NCI-H526 (cell line): ENCODE data around the gene ESF1.
A peak's percentile ranks its signal among the peaks of the same experiment; 100 is the strongest.

ENCODE experiments used
- DNase-seq, 2 experiments: peaks; one replicate each; lab custom pipeline; 2025; lab: John Stamatoyannopoulos, UW

ESF1 gene

DNA sequence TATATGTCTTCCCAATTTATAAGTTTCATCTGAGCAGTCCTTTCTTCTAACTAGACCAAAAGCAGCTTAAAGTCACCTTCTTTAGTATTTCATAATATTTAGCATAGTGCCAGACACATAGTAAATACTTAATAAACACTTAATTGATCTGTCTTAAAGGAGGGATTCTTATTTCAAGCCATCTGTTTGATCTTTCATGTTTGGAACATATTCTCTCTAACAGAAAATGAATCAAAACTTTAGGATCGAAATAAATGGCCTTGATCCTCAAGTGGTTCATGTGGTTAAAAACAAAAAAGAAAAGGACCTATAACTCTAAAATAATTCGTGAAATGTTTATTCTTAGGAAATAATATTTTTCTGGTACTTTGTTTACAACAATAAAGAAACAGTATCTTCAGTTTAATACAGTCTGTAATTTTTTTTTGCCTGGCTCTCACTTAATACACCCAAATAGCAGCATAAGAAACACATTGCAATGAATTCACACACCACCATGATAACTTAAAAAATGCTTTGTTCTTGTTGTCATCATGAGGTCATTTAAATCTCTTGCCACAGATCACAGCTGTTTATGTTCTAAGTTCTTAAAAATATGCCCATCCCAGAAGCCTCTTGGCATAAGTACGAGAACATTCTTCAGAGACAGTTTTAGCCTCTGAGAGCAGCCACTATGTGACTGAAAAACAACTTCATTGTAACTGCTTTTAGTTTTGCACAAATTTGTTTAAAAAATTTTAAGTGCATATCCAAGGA is 48.1 kb downstream of the ESF1 start:
- DNase-seq = no peak

DNA sequence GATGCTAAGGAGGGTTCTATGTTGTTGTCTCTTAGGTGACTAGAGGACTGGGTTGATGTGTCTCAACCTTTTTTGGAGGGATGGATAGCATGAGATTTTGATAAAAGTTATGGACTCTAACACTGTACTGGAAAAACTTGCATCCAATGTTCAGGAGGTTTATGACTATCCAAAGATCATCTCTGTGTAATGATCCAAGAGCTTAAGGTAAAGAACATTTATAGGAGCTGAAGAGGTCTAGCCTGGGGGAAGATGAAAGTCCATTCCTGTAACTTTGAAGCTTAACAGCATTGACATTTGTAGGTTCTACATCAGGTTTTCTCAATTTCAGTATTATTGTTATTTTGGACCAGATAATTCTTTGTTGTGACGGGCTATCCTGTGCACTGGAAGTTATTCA is 48.9 kb downstream of the ESF1 start:
- DNase-seq = no peak

DNA sequence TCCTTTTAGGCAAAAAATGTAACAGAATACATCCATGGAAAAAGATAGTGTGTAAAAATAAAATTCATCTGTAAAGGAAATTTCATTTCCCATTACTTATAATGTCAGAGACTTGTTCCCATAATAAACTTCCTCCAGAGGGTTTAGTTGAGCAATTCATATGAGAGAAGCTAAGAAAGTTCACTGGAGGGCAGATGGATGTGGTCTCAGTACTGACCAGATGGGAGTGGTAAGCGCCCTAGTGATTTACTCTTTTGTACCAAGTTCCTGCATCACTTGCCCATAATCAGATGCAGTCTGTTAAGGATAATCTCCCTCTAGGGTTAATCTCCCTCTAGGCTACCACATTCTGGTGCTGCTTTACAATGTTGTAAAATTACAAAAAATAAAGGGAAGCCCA is 61.7 kb downstream of the ESF1 start:
- no peak for DNase-seq

DNA sequence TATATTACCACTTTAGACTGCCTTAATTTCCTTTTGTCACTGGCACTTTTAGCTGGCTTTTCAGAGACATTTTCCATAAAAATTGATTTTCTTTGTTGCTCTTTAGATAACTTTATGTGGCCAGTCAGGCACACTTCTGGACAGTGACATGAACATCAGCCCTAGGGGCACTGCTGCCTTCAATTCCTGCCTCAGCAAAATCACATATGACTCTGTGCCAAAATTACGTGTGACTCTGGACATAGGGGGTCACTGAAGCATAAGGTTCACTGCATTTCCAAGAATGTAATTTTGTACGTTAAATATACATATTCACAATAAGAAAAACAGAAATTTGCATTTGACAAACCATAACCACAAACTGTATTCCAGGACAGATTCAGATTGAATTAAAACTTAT is 66.5 kb downstream of the ESF1 start:
- DNase-seq = peak in 1 of 2 experiments; percentile 12

DNA sequence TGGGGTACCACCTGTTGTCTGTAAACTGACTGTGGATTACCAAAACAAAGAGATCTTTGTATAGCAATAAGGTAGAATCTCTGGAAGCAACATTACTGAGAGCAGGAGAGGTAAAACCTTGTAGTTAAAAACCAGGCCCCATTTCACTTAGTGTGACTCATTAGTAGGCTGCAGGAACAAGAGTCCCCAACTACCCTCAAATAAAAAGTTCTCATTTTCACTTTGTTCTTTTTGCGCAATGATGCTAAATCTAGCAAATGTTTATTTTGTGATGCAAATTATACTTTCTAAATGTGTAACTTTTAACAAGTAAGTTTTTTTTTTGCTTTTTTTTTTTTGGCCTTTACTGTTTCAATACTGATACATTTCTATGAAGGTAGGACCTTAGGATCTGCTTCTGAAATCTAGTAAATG is 67.1 kb downstream of the ESF1 start:
- no peak for DNase-seq

DNA sequence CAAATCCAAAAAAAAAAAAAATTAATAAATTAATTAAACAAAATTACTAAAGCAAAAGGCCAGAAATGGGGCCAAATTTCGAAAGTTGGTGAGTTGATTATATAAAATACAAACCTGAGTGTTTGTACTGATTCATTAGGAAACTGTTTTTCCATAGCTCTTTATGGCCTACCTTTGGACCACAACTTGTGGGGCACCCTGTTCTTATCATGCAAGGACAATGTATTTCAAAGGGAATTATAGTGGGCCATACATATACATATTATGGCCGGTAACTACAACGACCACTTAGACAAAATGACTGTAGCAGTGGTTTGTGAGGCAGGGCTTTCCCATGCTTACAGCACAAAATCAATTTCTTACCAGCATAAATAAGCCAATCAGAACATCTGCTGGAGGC is 69.5 kb downstream of the ESF1 start:
- no peak for DNase-seq

DNA sequence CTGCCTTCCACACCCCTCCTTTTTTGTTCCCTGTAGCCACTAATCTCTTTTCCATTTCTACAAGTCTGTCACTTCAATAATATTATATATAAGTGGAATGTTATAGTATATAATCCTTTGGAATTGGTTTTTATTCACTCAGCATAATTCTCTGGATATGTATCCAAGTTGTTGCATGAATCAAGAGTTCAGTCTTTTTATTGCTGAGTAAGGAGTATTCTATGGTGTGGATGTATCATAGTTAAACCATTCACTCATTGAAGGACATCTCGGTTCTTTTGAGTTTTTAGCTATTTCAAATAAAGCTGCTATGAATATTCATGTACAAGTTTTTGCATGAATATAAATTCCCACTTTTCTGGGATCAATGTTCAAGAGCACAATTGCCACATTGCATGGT is 76.5 kb downstream of the ESF1 start:
- no peak for DNase-seq

DNA sequence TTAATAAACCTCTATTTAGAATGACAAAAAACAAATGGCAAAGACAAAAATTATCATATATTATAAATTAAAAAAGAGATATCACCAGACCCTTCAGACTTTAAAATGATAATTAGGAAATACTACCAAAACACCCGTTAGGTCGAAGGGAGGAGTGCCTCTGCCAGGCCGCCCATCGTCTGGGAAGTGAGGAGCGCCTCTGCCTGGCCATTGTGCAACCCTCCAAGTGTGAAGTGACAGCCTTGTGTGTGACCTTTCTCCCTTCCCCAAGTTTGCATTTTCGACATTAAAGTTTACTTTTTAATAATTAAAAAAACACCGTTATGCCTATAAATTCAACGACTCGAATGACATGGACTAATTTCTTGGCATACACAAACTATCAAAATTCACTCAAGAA is 81.5 kb downstream of the ESF1 start:
- no peak for DNase-seq

DNA sequence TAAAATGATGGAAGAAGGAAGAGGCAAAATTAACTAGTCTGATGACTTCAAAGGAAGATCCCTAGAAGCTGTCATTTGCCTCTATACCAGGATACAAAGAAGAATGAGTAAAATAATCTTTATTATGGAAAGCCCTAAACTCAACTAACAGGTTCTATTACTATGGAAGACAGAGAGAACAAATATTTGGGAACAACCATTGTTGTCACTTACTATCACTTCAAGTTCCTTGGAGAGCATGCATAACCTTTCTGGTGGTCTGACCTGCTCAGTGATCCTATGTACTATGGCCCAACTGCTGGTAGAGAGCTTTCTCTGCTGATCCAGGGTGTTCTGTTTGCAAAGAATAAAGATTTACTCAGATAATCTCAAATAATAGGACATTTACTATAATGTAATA is 83.2 kb downstream of the ESF1 start:
- no peak for DNase-seq

DNA sequence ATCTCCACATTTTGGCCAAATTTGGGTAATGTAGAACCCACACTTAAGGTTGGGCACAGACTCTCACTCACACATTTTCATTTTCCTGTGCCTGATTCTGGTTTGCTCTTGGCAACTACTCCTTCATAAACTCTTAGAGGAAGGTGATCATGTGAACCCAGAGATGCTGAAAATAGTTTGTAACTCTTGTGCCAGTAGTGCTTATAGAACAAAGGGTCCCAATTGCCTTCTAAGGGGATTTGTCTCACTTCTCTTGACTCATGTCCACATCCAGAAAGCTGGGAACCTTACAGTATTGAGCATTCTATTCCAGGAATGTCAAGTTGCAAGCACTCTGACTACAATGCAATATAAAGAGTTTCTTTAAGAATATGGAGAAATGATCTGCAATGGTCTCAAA is 84.0 kb downstream of the ESF1 start:
- DNase-seq = no peak

DNA sequence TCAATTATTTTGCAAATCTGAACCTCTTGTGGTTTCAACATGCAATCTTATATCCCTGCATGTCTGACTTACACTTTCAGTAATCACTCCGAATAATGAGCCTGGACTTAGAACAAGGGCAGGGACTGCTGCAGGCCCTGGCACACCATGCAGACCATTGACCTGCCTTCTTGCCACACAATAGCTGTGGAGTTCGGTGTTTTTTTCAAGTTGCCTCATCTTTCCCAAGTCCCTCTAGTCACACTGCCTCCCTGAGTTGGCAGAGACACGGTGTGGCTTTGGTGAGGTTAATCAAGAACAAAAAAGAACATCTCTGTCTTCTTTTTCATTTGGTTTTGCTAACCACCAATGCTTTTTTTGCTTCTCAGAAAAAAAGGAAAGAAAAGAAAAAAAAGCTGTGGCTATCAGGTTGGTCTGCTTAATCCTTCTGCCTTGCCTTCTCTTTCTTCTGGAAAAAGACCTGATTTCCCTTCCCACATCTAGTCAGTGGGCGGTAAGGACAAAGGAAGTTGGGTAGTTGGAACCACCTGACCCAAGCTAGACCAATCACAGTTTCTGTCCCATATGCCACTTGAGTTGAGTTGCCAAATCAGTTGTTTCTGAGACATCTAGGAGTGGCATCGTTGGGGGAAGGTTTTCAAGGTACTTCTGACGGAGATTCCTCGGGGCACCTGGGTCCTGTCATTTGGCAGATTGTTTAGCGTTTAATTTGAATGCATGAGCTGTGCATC is 90.1 kb downstream of the ESF1 start:
- no peak for DNase-seq

DNA sequence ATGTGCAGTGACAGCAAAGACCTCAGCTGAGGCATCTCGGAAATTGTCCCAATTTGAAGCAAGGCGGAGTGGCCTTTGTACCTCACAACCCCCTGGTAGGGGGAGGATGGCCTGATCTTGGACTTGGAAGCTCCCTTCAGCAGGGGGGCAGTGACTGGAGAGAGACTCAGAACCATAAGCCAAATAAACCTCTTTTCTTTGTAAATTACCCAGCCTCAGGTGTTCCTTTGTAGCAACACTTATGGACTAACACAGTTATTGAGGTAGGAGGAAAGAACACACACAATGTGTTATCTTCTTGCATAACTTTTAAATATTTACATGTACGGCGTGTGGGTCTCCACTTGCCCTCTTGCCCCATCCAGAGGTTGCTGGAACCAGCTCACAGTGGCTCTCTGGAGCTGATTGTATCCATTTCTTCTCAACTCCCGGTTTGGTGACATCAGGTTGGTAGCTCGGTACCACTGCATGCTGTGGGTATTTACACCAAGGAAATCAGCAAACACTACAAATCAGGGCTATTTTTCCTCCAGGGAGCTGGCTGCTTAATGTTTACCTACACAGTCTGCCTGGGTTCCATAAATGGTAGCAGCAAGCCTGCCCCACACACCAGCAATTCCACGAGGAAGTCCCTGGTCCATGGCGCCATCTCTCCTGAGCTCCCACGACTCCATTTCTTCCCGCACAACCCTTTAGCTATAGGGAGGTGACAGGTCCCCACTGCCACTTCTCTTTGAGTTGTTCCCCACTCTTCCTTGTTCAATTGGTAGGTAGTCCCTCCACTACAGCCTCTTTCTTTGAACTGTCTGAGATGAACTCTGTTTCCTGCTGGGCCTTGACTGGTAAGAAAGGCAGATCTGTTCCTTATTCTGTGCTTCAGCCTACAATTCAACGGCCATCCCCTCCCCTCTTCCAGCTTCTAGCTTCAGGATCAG is 91.7 kb downstream of the ESF1 start:
- DNase-seq = no peak

DNA sequence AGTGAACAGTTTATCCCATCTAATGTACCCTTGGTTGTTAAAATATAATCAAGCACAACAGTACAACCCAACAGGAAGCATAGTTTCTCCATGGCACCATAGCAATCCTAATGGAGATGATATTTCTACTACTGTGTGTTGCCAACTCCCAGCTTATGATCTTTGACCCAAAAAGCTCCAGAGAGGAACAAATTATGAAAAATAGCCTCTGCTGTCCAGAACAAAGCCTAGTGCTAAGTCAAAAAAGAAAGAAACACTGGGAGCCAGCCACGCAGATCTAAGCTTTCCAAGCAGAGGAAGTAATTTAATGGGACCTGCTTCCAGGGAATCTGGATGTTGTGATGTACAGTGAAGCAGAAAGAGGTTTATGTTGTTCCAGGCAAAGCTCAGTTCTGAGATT is 93.8 kb downstream of the ESF1 start:
- DNase-seq = no peak

DNA sequence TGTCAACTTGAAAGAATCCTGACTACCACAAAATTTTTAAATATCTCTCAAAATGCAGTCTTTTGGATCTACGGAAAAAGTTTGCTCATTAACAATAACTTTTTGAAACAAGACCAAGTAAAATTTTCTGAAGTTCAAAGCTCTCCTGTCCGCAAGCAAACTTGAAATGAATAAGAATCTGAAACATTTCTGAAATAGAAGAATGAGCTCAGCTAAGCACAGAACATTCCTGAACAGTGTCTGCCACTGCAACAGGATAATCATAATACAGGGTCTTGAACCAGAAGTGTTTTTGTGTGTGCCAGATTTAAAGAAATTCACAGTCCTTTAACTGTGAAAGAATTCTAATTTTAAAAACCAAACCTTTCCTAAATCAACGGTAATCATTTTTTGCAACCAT is 96.9 kb downstream of the ESF1 start:
- no peak for DNase-seq

DNA sequence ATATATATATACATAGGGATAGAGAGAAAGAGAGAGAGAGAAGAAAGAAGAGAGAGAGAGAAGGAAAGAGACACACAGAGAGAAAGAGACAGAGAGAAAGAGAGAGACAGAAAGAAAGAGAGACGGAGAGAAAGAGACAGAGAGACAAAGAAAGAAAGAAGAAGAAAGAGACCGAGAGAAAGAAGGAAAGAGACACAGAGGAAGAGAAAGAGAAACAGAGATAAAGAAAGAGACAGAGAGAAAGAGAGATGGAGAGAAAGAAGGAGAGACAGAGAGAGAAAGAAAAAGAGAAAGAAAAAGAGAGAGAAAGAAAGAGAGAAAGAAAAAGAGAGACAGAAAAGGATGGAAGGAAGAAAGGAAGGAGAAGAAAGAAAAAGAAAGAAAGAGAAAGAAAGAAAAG is 99.1 kb downstream of the ESF1 start:
- DNase-seq = no peak

DNA sequence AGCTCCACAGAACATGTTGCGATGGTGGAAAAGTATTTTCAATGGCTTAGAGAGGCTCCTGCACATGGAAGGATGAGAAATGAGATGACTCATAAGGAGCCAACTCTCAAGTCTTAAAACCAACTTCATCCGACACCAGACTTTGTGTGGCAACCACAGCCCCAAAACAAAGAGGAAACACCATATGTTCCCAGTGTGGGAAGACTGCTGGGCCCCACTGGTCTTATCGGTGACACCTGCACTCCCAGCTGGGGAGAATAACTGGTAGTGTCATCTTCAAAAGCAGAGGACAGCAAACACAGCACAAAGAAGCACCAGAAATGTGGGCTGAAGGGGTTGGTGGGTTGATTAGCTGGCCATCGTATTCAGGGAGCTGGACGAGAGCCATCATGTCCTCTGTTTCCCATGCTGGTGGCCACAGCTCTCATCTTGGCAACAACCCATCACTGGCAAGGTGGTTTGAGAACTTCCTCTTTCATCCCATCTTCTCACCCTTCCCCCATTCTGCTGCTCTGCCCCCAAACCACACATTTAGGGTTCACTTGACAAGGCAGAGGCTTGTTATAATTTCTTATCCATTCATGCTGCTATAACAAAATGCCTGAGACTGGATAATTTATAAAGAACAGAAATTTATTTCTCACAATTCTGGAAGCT is 100.0 kb downstream of the ESF1 start:
- DNase-seq = no peak

DNA sequence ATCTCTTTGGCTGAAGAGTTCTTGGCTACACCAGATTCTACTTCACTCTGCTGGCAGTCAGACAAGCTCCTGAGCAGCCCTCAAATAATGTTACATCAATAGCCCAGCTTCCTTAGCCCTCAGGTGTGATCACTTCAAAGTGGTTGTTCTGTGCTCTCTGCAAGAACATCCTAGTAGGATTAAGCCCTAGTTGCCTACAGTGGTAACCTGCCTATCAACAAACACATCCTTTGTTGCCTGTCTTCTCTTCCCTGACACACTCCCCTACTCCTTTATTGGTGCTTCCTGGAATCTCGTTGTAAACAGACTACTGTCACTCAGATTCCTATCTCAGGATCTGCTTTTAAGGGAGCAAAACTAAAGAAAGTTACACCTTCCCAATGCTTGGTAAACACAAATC is 100.9 kb downstream of the ESF1 start:
- no peak for DNase-seq

DNA sequence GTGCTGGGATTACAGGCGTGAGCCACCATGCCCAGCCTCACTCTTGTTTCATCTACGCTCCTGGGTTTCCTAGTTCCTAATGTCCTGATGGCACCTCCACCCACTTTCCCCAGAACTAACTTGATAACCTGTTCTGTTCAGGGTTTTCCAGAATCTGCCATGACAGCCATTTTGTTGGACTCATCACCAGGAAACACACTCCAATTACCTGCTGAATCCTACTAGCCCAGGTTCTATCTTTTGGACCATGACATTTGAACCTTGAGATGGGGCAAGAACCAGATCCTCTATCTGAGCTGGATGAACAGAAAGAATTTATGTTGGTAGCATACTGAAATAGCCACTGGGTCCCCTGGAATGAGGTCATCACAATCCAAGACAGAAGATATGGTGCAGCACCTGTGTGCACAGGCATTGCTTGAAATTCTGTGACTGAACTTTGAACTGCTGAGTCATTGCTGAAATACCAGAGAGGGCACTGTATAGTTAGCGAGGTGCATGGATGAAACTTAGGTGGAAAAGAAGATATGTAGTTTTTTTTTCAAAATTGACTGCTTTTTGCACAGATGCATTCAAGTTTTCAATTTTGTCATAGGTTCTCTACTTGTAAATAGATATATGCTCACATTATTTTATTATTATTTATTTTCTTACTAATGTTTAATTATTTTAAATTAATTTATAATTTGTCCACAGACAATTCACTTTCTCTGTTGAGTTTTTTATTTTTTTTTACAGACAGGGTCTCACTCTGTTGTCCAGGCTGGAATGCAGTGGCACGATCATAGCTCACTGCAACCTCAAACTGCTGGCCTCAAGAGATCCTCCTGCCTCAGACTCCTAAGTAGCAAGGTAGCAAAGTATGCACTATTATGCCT is 103.2 kb downstream of the ESF1 start:
- no peak for DNase-seq

DNA sequence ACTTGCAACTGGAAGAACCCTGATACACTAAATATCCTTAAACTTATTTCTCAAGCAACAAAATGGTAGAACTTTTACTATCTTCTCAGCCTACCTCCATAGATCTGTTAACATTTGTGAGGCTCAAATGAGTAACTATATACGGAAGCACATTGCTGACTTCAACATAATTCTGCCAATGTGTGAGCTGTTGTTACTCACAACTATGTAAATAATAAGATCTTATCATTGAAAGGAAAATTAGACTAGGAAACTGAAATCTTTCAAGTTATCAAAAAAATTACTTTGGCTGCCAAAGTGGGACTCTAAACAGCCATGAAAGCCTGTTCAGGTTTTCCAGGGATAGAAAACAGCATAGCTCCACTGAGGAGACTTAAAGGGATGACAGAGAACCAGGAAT is 105.8 kb downstream of the ESF1 start:
- no peak for DNase-seq

DNA sequence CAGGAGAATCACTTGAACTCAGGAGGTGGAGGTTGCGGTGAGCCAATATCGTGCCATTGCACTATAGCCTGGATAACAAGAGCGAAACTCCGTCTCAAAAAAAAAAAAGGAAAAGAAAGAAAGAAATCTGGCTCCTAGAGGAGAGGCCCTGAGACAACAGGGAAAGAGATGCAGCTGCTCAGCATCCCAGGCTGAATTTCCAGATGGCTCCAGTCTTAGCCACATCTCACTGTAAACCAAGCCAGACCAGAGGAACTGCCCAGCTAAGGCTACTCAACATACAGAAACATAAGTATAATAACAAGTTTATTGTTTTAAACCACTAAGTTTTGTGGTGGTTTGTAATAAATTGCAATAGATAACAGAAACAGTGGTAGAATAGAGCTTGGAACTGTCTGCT is 107.5 kb downstream of the ESF1 start:
- no peak for DNase-seq

DNA sequence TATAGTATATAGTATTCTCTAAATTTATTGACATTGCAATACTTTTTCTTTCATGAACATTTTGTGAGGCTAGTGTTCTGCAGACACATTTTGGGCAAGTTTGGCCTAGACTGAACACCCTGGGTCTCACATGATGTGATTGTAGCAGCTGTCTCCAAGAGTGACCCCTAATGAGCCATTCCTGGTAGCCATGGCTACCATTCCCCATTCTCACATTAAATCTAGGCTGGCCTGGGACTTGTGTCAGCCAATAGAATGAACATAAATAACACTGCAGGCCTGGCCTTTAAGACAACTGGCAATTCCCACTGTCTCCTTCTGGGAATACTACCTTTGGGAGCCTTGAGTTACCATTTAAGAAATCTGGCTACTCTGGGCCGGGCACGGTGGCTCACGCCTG is 108.0 kb downstream of the ESF1 start:
- DNase-seq = no peak
